ENCODE measurements around the gene CMTM8.
"Not testable (repeated sequence)": the region's sequence is repeated elsewhere in the genome, so short reads cannot be mapped to it uniquely, and the experiment has no call there.

Gene CMTM8

GRCh38 chr3:32238453-32239306 is at the start of gene CMTM8:
Gene CMTM8 (plus strand): TSS chr3:32238680. CDS start chr3:32238973, 293 bp downstream.
- peak; percentile 16 to 63 (median 38) for DNase-seq (ENCODE audit: low read depth in 4 of 4, low spot score in 1 of 4)

- no peak for DNase-seq (ENCODE audit: low read depth in 4 of 4, low spot score in 1 of 4)
Measured at GRCh38 chr3:32189693-32190092, 48.8 kb upstream of the CMTM8 start.

- DNase-seq (ENCODE audit: low read depth in 4 of 4, low spot score in 1 of 4): not testable (repeated sequence)
Measured at GRCh38 chr3:32190556-32190955, 47.9 kb upstream of the CMTM8 start.

- DNase-seq (ENCODE audit: low read depth in 4 of 4, low spot score in 1 of 4): no peak
Measured at GRCh38 chr3:32193101-32193500, 45.4 kb upstream of the CMTM8 start.

GRCh38 chr3:32194653-32195052 is 43.8 kb upstream of the CMTM8 start:
- no peak for DNase-seq (ENCODE audit: low read depth in 4 of 4, low spot score in 1 of 4)

GRCh38 chr3:32195995-32196540 is 42.4 kb upstream of the CMTM8 start:
- DNase-seq (ENCODE audit: low read depth in 4 of 4, low spot score in 1 of 4): no peak

- no peak for DNase-seq (ENCODE audit: low read depth in 4 of 4, low spot score in 1 of 4)
Measured at GRCh38 chr3:32197991-32198390, 40.5 kb upstream of the CMTM8 start.

GRCh38 chr3:32198714-32199113 is 39.8 kb upstream of the CMTM8 start:
- no peak for DNase-seq (ENCODE audit: low read depth in 4 of 4, low spot score in 1 of 4)

- DNase-seq (ENCODE audit: low read depth in 4 of 4, low spot score in 1 of 4): no peak
Measured at GRCh38 chr3:32200490-32200889, 38.0 kb upstream of the CMTM8 start.

GRCh38 chr3:32200992-32201758 is 37.3 kb upstream of the CMTM8 start:
- DNase-seq (ENCODE audit: low read depth in 4 of 4, low spot score in 1 of 4): no peak

- no peak for DNase-seq (ENCODE audit: low read depth in 4 of 4, low spot score in 1 of 4)
Measured at GRCh38 chr3:32202496-32202895, 36.0 kb upstream of the CMTM8 start.

GRCh38 chr3:32203854-32204253 is 34.6 kb upstream of the CMTM8 start:
- no peak for DNase-seq (ENCODE audit: low read depth in 4 of 4, low spot score in 1 of 4)

GRCh38 chr3:32208447-32208846 is 30.0 kb upstream of the CMTM8 start:
- DNase-seq (ENCODE audit: low read depth in 4 of 4, low spot score in 1 of 4): no peak

GRCh38 chr3:32215185-32215584 is 23.3 kb upstream of the CMTM8 start:
- no peak for DNase-seq (ENCODE audit: low read depth in 4 of 4, low spot score in 1 of 4)

GRCh38 chr3:32216172-32216783 is 22.2 kb upstream of the CMTM8 start:
- no peak for DNase-seq (ENCODE audit: low read depth in 4 of 4, low spot score in 1 of 4)

GRCh38 chr3:32217339-32217738 is 21.1 kb upstream of the CMTM8 start:
- no peak for DNase-seq (ENCODE audit: low read depth in 4 of 4, low spot score in 1 of 4)

GRCh38 chr3:32219537-32219936 is 18.9 kb upstream of the CMTM8 start:
- DNase-seq (ENCODE audit: low read depth in 4 of 4, low spot score in 1 of 4): no peak

GRCh38 chr3:32220006-32220405 is 18.5 kb upstream of the CMTM8 start:
- DNase-seq (ENCODE audit: low read depth in 4 of 4, low spot score in 1 of 4): no peak

GRCh38 chr3:32222950-32223349 is 15.5 kb upstream of the CMTM8 start:
- no peak for DNase-seq (ENCODE audit: low read depth in 4 of 4, low spot score in 1 of 4)

- DNase-seq (ENCODE audit: low read depth in 4 of 4, low spot score in 1 of 4): no peak
Measured at GRCh38 chr3:32224016-32224516, 14.4 kb upstream of the CMTM8 start.

- DNase-seq (ENCODE audit: low read depth in 4 of 4, low spot score in 1 of 4): no peak
Measured at GRCh38 chr3:32226875-32227500, 11.5 kb upstream of the CMTM8 start.
